H54 (cell line): ENCODE measurements around the gene ZMAT5.

Experiments used
- DNase-seq: peaks from one replicate; pipeline ENCODE4 v3.0.0; 2011; ENCODE audit warnings: low spot score, mixed read lengths; ENCODE audit not compliant: insufficient read length
- FAIRE-seq: peaks from 3 replicates; lab custom pipeline; 2011; peaks lifted over from hg19 to GRCh38; lab: Jason Lieb, UNC
- POLR2A ChIP-seq: IDR thresholded peaks from 2 replicates; pipeline ENCODE4 v1.6.1; 2011; ENCODE audit warnings: low read depth, mild to moderate bottlenecking, low read length

The ZMAT5 gene

GRCh38 chr22:29798801-29799200 is 32.0 kb upstream of the ZMAT5 start:
- no peak for TF ChIP-seq POLR2A
- FAIRE-seq (no peak), DNase-seq (no peak)

DNA sequence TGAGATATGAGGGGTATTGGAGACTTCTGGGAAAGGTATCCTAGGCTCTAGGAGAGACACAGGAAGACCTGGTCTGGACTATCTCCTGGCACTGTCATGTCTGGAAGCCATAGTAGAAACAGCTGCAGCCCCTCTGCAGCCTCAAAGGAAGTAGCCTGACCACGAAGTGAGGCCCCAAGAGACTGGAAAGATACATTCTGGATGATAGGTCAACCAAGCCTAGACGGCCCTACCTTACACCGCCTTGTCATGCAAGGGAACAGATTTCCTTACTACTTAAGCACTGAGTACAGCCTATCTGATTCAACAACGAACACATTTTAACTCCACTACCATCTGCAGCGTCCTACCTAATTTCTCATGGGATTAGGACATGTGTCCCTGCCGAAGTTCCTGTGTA is 31.5 kb upstream of the ZMAT5 start:
- no peak for TF ChIP-seq POLR2A
- no peak for DNase-seq
- FAIRE-seq, result no peak

GRCh38 chr22:29797351-29797750 is 30.5 kb upstream of the ZMAT5 start:
- DNase-seq, result no peak
- no peak for TF ChIP-seq POLR2A
- no peak for FAIRE-seq

- DNase-seq (no peak), FAIRE-seq (no peak)
- no peak for TF ChIP-seq POLR2A
Measured at GRCh38 chr22:29795663-29796062, 28.9 kb upstream of the ZMAT5 start.

DNA sequence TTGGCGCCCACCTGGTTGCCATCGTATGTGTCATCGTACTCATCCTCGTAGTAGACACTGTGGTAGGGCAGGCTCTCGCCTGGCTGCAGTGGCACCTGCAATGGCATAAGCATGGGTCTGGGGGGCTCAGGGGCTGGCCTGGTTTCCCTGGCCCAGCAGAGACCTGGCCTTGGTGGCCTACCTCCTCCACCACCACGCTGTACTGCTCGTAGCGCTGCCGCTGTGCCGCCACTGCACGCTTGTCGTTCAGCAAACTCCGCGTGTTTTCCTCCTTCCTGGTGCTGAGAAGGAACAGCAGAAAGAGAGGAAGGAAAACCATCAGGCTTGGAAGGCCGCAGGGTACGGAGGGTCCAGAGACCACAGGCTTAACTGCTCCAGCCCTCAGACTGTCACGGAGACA is 26.6 kb upstream of the ZMAT5 start:
- FAIRE-seq, result no peak
- no peak for DNase-seq
- TF ChIP-seq POLR2A, result no peak

DNA sequence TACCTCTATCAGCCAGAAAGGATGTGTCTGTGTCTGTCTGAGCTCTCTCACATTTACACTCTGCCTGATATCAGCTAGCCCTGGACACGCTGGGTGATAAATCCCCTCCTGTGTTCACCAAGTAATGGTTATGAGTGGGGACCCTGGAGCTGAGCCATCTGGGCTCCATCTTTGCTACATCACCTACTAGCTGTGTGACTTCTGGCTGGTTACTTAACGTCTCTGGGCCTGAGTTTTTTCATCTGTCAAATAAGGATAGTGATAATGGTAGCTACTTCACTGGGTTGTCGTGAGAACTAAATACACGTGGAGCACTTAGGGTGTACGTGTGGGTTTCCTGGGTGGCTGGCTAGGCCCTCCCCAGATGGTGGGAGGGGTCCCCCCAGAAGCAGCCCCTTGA is 23.3 kb upstream of the ZMAT5 start:
- DNase-seq, result no peak
- FAIRE-seq, result no peak
- TF ChIP-seq POLR2A, result no peak

DNA sequence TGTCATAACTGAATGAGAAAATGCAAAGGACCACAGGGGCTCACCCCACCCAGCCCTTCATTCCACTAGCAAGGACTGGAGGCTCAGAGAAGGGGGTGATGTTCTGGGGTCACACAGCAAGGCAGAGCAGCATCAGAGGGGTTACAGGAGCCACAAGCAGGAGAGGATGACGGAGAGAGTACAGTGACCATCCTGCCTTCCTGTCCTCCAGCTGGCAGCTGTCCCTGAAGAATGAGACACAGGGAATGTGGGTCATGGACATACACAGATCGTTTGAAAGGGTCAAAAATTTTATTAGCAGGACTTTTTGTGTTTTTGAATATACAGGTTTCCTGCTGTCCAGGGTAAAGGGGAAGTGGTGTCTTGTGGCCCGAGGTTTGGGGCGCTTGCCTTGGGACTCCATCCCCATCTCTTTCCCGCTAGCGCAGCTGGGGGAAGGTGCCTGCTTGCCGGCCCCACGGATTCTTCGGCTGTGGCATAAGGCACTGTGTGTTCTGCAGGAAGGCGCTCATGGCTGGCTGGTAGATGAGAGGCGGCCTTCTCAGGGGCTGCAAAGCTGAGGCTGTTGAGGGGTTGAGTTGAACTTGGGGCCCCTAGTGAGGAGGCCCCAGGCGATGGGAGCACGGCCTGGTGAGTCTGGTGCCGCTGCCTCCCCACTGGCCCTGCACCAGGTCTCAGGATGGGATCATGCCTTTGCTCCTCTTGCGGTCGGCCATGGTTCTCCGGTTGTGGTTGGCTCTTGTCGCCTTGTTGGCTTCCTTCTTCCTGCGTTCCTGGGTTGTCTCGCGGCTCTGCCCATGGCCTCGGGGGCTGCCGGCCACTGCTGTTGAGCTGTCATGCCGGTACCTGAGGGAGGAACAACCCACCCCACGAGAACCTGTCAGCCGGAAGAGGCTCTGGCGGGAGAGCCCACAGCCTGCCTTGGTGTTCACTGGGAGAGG is 21.8 kb upstream of the ZMAT5 start:
- FAIRE-seq (no peak), DNase-seq (no peak)
- no peak for TF ChIP-seq POLR2A

DNA sequence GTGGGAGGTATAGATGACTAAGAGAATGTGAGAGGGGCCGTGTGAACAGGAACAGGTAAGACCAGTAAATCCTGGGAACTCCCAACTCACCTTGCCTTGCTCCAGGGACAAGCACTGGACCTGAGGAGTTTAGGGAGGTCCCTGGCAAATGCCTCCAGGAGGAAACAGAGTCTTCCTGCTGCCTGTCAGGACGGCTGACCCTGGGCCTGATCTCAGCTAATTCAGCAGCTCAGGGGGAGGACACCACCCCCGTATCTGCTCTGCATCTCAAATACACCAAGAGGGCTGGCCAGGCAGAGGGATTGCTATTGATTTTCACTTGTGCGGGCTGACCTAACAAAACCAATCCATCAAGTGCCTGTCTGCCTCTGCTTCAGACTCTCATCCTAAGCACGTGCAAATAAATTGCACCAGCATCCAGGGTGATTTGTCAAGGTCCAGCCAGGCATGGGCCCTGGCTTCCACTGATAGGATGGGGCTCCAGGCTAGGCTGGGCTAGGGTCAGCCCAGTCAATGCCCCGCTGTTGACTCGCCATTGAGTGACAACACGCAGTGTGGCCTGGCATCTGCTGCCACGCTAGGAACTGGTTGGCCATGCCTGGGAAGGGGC is 20.7 kb upstream of the ZMAT5 start:
- DNase-seq (no peak), FAIRE-seq (no peak)
- no peak for TF ChIP-seq POLR2A

GRCh38 chr22:29786031-29786430 is 19.2 kb upstream of the ZMAT5 start:
- TF ChIP-seq POLR2A, result no peak
- DNase-seq (no peak), FAIRE-seq (no peak)

- no peak for FAIRE-seq
- DNase-seq, result no peak
- no peak for TF ChIP-seq POLR2A
Measured at GRCh38 chr22:29784451-29785361, 17.9 kb upstream of the ZMAT5 start.

GRCh38 chr22:29782061-29782845 is 15.4 kb upstream of the ZMAT5 start:
- no peak for TF ChIP-seq POLR2A
- no peak for DNase-seq
- FAIRE-seq, result no peak

DNA sequence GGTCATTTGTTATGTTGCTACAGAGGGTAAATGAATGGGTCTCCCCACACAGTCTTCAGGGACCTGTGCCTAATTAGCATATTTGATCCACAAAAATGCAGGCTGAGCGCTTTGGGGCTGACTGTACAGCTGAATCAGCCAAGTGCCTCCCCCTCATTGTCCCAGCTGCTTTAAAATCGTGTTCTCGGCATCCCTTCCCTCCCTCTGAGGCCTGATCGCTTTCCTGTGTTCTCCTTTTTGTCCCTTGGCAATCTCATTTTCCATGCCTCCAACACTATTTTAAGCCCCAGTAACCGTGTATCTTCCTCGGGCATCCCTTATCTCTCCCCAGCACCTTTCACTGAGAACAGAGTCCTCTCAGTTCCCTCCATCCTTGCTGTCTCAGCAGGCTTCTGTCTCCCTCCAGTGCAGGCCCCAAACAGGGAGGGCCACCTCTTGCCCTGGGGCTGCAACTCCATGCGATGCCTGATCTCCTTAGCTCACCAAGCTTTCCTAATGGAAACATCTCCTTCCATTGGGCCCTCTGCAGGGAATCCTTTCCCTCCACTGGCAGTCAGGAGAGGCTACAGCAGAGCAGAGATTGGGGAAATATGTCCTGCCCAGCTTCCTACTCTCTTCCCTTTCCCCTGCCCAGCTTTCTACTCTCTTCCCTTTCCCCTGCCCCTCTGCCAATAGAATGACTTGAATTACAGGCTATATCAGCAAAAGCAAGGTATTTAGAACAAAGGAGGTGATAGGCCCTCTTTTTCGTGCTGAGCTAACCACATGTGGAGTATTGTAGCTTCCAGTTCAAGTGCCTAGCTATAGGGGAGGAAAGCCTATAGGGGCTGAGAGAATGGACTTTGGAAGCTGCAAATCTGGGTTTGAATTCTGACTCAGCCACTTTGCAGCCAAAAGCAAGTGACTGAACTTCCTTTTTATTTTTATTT is 14.2 kb upstream of the ZMAT5 start:
- DNase-seq (peak; percentile 61), FAIRE-seq (peak; percentile 57)
- no peak for TF ChIP-seq POLR2A
